Mucosa of descending colon (tissue), 3 donors: ENCODE data around the gene SLC10A3. TPM values are rescaled to one million over a fixed set of nuclear protein-coding genes. Genes with fewer than 3 reads are reported as not detected.

Source experiments
- ATAC-seq: fragments of 200-7000 bp; cut with Tn5 transposase; one replicate; pipeline ENCODE4 v1.9.1; 2020; ENCODE audit warnings: mild to moderate bottlenecking, moderate library complexity
- DNase-seq, 3 donors: peaks; one replicate each; pipeline ENCODE4 v3.0.0-alpha.2; 2020
- H3K36me3 ChIP-seq: fragments of 200-600 bp; one replicate; pipeline ENCODE4 v1.8.0; 2021; ENCODE audit warnings: low read depth, mild to moderate bottlenecking
- H3K4me1 ChIP-seq: fragments of 200-600 bp; one replicate; pipeline ENCODE4 v1.8.0; 2021; ENCODE audit warnings: low read depth, mild to moderate bottlenecking
- H3K4me3 ChIP-seq: fragments of 200-600 bp; one replicate; pipeline ENCODE4 v1.8.0; 2021; ENCODE audit warnings: mild to moderate bottlenecking
- H3K9me3 ChIP-seq: fragments of 200-600 bp; one replicate; pipeline ENCODE4 v1.8.0; 2021; ENCODE audit warnings: mild to moderate bottlenecking
- CTCF ChIP-seq: fragments of 200-600 bp; IDR thresholded peaks from one replicate; pipeline ENCODE4 v1.8.0; 2022; ENCODE audit warnings: antibody characterized with exemption, mild to moderate bottlenecking
- intact Hi-C, 2 donors: fragments of 100-400 bp; cut with DNase I in 1 of 2; cut with micrococcal nuclease in 1 of 2; formaldehyde crosslinking; loops; one replicate each; pipeline versions ENCODE4 v1.11.0 to v1.11.1; 2022; cut with DNase I, micrococcal nuclease
- total RNA-seq, 3 donors: library from RNA; stranded (reverse); fragmentation: NEBNext Ultra II Directional in 2 of 3; extraction: Animal tissue kit (Norgen Biotek cat#: 25700) in 2 of 3; gene quantifications; one replicate each; pipeline versions ENCODE4 v1.2.1 to v1.2.4, GENCODE V29; 2021 to 2023
- donor health status: DM: no; HTN: no; CAD: no; lungs with moderate emphysema.
- donor health status: DM: no; HTN: no; CAD: no.
- donor health status: DM: no; HTN: yes; CAD: no.

The SLC10A3 gene
- total RNA-seq, 3 donors from 2014 or later = 26.2 to 30.6 (median 28.0) TPM

DNA sequence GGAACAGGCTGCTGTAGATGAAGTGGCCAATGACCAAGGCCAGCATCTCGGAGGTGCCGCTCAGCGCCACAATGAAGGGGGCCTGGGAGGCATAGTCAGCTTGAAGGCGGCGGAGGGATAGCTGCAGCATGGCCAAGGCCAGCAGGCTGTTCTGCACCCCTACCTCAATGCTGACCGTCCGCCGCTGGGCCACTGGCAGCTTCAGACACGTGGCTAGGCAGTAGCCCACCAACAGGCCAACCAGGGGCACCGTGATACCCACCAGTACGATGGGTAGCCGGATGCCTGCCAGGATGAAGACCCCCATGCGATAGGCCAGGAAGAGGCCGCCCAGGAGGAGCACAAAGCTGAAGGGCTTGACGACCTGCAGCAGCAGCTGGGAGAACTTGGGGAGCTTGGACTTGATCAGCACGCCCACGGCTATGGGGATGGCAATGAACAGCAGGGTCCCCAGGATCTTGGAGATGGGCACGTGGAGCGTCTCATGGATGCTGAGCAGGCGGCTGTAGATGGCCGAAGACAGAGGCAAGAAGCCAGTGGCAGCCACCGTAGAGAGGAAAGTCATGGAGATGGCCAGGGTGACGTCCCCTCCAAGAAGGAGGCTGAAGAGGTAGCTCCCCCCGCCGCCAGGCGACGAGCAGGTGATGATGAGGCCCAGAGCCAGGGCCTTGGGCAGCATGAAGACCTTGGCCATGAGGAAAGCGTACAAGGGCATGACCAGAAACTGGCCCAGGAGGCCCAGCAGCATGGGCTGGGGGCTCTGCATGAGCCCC, 2.7 kb downstream of the SLC10A3 start:
- DNase-seq = no peak
- intact Hi-C loops = no loop called here
- no peaks in the 10 kb centered on the region for H3K9me3 ChIP-seq

DNA sequence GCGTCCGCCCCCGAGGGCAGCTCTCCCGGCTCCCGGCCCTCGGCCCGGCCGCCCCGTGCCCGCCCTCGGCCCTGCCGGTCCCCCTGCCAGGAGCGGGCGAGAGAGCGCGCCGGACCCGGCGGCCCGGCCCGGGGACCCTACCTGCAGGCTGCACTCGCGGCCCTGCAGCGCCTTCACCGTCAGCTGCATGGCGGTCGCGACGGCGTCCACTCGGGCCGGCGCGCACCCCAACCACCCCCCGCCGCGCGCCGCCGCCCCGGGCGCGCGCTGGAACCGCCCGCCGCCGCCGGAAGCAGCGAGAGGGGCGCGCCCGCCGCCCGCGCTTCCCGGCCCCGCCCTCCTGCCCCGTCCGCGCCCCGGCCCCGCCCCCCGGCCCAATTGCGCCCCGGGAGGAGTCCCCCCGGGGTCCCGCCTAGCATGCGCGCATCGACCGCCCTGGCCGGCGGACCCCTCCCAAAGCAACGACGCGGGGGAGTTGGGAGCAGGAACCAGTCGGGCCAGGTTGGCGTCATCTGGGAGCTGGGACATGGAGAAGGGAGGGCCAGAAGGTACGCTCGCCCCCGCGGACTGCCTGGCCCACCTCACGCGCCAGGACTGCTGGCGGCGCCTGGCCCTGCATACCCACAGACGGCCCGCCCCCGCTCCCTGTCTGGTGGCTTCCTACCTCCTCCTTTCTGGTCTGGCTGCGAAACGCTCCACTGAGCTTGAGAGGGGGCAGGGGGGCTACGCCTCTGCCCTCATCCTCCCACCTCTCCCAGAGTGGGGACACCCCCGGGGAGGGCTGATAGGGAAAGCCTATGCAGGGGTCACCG, 3.8 kb downstream of the SLC10A3 start, which contains the start of gene UBL4A:
UBL4A (minus strand) TSS at position 220 of the 812 bp plus-strand sequence; CDS start at position 189, 31 bp downstream.
- peak; percentile 58 for ATAC-seq
- H3K4me3 ChIP-seq = peak within 1 kb of the TSS; percentile 65
- H3K4me1 ChIP-seq = no peaks in the 10 kb centered on the region
- H3K9me3 ChIP-seq = no peaks in the 10 kb centered on the region
- intact Hi-C loops = no loop called here
- H3K36me3 ChIP-seq = no peaks in the 10 kb centered on the region
- DNase-seq = peak; percentile 59 to 81 (median 79)
- no peak for TF ChIP-seq CTCF

More for the DNA sequence above, 2.7 kb downstream of the SLC10A3 start:
- no peak for ATAC-seq
- H3K36me3 ChIP-seq = no peaks in the 10 kb centered on the region
- no peaks in the 10 kb centered on the region for H3K4me1 ChIP-seq
- no peak for TF ChIP-seq CTCF
- no peak overlapping the region for H3K4me3 ChIP-seq

DNA sequence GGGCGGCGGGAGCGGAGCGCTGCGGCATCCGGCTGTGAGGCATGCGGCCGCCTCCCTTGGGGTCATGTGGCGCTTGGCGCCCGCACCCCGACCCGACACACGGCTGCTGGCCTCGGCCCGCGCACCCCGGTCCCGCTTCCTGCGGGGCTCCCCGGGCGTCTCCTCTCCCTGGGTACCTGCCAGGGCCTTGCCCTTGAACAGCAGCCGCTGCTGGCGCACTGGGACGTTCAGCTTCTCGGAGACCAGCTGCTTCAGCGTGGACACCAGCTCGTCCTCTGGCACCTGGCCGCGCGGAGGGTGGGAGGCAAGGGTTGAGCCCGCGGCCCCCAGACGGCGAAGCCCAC, 4.4 kb downstream of the SLC10A3 start:
- intact Hi-C loops = no loop called here
- TF ChIP-seq CTCF = no peak
- Histone ChIP-seq H3K4me1 (no peaks in the 10 kb centered on the region), H3K4me3 (peak overlapping the region; percentile 65), H3K9me3 (no peaks in the 10 kb centered on the region), H3K36me3 (no peaks in the 10 kb centered on the region)
- DNase-seq (peak; percentile 36 to 72 (median 58)), ATAC-seq (peak; percentile 4)

DNA sequence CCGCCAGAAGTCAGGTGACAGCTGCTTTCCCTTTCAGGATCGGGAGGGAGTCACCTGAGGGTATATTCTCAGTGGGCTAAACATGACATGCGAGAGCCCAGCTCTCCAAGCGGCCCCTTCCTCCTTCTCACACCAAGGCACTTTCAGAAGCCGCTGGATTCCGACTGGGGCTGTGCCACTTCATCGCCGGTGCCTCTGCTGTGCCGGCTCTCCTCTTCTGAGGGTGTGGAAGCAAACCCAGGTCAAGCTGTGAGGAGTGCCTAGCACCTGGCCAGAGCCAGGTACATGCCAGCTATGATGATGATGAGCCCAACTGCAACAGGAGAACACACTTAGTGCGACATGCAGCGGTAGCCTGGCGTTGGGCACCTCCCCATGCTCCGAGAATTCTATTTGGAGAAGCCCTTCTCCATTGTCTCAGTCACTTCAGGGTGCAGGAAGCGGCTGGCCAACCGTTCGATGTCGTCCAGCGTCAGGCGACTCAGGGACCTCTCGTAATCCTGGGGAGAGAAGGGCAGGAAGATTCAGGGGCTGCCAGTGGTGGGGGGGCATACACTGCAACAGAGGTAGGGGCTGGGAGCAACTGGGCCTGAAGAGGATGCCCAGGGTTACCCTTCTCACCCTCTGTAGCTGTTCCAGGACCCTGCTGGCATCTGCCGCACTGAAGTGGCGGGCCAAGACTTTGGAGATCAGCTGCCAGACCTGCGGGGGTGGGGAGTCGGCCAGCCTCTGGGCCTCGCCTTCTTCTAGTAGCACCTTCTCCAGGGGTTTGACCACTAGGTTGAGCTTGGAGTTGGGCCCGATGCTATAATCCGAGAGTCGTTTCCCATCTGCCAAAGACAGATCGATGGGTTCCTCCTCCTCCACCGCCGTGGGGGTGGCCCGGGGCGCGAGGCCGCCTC, 5.0 kb downstream of the SLC10A3 start:
- intact Hi-C loops = no loop called here
- no peak for DNase-seq
- Histone ChIP-seq H3K9me3 (no peaks in the 10 kb centered on the region), H3K36me3 (no peaks in the 10 kb centered on the region), H3K4me1 (no peaks in the 10 kb centered on the region), H3K4me3 (peak overlapping the region; percentile 65)
- no peak for ATAC-seq
- TF ChIP-seq CTCF = no peak
